Stimulated activated naive CD4-positive, alpha-beta T cell (primary cell): ENCODE results near the gene SEZ6L2.
A peak's percentile ranks its signal among the peaks of the same experiment; 100 is the strongest.
"Not testable (repeated sequence)": the region's sequence is repeated elsewhere in the genome, so short reads cannot be mapped to it uniquely, and the experiment has no call there.

ENCODE experiments used
- DNase-seq, 6 experiments: peaks; one replicate each; lab custom pipeline; 2025; lab: John Stamatoyannopoulos, UW

Gene SEZ6L2

DNA sequence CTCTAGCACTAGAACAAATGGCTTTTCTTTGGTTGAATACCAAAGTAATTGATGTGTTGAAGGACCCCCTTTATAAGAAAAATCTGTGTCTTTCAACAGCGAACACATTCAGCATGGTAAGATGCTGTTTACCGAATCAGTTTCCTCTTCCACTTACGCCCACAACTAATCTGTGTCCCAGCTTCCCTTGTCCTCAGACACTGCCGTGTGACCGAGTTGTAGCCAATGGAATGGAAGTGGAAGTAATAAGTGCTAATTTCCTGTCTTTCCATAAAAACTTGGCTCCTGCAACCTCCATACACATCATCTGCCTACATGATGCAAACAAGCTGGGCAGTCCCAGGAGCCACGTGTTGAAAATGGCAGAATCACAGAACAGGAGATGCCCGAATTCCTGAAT, 46.7 kb downstream of the SEZ6L2 start:
- no peak for DNase-seq

DNA sequence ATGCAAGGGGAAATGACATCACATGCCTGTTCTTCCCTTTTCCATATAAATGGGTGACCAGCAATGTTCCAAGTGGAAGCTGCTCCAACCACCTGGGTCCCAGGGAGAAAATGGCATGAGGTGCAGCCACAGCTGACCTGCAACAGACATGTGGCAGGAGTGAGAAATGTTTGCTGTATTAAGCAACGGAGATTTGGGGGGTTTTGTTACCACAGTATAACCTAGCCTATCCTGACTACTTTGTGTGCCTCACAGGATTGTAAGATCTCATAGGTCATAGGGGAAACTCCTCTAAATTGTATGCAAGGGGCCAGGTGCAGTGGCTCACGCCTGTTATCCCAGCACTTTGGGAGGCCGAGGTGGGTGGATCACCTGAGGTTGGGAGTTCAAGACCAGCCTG, 48.4 kb downstream of the SEZ6L2 start:
- DNase-seq: no peak

DNA sequence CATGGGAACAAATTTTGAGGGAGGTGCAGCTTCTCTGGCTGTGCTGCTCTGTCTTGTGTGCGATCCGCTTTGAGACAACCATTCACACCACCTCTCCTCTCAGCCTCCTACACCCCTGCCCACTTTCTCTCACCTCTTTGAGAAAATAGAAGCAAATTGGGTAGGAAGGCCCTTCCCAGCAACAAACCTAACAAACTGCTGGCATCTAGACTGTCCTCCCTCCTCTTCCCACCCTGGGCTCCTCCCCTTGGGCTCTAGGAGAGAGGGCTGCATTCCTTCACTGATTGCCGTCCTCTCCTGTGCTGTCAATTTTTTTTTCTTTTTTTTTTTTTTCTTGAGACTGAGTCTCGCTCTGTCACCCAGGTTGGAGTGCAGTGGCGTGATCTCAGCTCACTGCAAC, 49.8 kb downstream of the SEZ6L2 start:
- DNase-seq: no peak

DNA sequence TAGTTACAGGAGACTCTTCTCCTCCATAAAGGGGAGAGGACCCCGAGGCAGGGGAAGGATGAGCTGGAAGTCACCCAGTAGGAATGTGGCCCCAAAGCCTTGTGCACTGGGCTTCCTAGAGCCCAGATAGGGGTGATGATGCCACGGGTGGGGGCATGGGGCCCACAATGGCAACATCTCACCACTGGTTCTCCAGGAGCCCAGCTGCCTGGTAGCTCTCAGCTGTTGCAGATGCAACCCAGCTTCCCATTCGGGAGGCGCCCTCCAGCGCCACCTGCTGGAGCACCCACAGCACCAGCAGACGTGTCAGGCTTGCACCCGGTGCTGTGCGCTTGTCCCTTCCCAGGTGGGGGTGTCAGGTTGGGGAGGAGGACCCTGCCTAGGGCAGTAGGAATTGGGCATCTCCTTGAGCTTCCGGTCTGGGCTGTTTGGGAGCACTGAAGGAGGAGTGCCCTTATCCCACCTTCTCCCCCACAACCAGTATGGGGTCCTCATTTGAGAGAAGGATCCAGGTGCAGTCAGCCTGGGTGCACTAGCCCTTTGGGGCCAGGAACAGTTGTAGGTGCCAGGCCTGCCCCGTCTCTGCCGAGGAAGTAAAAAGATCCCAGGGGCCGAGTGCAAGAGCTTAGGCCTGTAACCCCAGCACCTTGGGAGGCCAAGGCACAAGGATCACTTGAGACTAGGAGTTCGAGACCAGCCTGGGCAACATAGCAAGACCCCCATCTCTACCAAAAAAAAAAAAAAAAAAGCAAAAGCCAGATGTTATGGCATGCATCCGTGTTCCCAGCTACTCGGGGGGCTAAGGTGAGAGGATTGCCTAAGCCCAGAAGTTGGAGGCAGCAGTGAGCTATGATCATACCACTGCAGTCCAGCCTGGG, 50.7 kb downstream of the SEZ6L2 start:
- DNase-seq: peak; percentile 61 to 87 (median 74)

DNA sequence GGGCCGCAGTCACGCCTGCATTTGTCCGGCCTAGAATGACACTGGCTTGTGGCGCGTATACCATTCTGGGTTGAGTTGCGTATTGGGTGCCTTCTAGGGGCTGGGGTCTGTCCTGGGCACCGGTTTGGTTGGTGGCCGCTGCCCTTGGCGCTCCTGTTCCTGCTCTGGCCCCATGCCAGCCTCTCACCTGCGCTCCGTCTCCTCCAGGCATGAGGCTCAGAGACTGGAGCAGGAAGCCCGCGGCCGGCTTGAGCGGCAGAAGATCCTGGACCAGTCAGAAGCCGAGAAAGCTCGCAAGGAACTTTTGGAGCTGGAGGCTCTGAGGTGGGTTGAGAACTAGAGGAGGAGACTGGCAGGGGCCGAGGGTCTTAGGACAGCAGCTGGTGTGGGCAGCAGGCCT, 53.7 kb downstream of the SEZ6L2 start:
- DNase-seq: no peak

DNA sequence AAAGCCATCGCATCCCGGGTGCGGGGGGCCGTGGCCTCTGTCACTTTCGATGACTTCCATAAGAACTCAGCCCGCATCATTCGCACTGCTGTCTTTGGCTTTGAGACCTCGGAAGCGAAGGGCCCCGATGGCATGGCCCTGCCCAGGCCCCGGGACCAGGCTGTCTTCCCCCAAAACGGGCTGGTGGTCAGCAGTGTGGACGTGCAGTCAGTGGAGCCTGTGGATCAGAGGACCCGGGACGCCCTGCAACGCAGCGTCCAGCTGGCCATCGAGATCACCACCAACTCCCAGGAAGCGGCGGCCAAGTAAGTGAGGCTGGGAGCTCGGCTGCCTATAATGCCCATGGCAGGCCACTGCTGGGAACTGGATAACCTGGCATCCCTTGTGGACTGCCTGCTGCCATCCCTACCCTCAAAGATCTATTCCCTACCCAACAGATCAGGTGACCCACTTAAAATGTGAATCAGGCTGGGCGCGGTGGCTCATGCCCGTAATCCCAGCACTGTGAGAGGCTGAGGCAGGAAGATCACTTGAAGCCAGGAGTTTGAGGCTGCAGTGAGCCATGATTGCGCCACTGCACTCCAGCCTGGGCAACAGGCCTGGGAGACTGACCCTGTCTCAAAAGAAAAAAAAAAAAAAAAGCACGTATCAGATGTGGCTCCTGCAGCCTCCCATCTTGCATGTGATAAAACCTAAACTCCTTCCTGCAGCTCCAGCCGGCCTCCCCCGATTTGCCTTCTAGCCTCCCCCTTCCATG, 54.6 kb downstream of the SEZ6L2 start:
- no peak for DNase-seq

DNA sequence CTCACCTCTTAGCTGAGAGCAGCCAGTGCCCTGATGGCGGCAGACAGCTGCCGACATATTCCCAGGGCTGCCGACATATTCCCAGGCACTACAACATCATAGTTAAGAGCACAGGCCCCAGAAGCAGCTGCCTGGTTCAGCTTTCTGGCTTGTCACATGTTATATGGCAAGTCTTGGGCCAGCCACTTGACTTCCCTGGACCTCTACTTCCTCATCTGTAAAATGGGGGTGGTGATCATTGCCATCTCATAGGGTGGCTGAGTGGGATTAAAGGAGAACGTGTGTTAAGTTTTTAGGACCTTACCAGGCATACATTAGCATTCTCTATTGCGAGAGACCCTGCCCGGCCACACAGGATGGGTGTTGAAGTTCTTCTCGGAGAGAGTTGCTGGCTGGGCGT, 55.4 kb downstream of the SEZ6L2 start:
- DNase-seq: no peak

DNA sequence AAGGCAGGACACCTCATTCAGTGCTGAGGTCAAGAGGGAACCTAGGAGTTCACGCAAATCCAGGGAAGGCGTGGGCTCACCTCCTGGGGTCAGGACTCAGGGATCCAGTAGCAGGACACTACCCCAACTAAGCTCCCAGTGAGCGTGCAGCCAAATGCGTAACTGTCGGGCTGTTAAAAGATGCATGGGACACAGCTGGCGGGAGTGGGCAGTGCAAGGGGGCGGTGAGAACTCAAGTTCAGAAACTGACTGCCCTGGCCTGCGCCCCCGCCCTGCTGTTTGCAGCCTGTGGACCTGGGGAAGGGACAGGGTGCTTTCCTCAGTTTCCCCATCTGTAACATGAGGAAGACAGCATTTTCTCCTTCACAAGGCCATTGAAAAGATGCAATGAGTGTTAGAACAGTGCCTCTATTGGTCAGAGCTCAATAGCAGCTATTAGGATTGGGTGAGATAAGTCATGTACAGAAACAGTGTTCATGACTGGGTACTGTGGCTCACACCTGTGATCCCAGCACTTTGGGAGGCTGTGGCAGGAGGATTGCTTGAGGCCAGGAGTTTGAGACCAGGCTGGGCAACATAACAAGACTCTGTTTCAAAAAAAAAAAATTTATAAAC, 56.5 kb downstream of the SEZ6L2 start:
- DNase-seq: no peak

DNA sequence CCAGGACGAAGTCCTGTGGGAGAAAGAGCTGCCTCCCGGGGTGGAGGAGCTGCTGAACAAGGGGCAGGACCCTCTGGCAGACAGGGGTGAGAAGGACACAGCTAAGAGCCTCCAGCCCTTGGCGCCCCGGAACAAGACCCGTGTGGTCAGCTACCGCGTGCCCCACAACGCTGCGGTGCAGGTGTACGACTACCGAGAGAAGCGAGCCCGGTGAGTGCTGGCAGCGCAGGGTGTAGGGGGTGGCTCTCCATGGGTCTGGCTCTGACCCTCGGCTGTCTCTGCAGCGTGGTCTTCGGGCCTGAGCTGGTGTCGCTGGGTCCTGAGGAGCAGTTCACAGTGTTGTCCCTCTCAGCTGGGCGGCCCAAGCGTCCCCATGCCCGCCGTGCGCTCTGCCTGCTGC, 57.7 kb downstream of the SEZ6L2 start:
- no peak for DNase-seq

DNA sequence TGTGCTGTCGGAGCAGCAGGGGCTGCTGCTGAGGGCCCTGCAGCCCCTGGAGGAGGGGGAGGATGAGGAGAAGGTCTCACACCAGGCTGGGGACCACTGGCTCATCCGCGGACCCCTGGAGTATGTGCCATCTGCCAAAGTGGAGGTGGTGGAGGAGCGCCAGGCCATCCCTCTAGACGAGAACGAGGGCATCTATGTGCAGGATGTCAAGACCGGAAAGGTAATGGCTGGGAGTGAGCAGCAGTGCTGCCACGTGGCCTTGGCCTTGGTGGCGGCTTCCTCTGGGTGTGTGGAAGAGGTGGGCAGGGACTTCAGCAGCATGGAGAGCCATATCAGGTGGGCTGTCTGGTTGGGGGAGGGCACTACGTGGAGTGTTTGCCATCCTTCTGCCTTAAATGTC, 59.1 kb downstream of the SEZ6L2 start:
- DNase-seq: no peak

DNA sequence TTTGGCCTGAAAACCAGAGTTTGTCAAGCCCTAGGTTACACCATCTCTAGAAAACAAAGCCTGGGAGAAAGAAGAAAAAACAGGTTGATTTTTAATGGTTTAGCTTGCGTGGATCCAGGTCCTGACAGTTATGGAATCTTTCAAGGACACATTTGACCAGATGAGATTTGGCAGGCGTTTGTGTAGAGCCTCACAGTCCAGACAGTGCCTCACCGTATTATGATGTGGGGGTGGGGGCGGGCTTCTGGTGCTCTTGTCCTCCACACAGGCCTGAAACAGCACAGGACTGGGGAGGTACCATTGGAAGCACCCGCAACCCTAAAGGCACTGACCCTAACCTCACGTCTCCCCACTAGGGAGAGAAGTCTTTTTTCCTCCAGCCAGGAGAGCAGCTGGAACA, 59.5 kb downstream of the SEZ6L2 start:
- DNase-seq: no peak

DNA sequence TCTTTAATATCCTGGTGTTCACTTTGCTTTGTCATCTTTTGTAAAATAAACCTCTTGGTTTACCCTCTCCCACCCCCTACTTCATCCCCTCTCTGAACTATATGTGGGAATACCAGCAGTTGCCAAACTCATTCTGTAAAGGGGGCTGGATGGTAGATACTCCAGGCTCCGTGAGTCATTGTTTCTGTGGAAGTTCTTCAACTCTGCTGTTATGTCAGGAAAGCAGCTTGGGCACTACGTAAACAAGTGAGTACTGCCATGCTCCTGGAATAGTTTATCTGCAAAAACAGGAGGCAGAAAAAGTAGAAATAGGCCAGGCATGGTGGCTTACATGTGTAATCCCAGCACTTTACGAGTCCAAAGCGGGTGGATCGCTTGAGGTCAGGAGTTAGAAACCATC, 61.5 kb downstream of the SEZ6L2 start:
- DNase-seq: no peak

DNA sequence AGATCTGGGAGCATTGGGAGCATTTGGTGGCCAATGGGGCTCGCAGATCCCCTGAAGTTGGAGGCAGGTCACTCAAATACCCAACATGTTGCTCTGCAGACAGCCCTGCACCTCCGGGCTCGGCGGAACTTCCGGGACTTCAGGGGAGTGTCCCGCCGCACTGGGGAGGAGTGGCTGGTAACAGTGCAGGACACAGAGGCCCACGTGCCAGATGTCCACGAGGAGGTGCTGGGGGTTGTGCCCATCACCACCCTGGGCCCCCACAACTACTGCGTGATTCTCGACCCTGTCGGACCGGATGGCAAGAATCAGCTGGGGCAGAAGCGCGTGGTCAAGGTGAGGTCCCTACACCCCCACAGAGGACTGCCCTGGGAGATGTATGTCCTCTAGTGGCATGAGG, 62.7 kb downstream of the SEZ6L2 start:
- DNase-seq: no peak

DNA sequence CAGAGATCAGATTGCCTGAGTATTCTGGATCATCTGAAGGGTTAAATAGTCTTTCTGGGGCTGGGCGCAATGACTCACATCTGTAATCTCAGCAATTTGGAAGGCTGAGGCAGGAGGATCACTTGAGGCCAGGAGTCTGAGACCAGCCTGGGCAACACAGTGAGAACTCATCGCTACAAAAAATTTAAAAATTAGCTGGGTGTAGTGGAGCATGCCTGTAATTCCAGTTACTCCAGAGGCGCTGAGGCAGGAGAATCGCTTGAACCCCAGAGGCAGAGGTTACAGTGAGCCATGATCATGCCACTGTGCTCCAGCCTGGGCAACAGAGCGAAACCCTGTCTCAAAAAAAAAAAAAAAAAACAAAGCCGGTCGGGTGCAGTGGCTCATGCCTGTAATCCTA, 63.4 kb downstream of the SEZ6L2 start:
- DNase-seq: no peak

DNA sequence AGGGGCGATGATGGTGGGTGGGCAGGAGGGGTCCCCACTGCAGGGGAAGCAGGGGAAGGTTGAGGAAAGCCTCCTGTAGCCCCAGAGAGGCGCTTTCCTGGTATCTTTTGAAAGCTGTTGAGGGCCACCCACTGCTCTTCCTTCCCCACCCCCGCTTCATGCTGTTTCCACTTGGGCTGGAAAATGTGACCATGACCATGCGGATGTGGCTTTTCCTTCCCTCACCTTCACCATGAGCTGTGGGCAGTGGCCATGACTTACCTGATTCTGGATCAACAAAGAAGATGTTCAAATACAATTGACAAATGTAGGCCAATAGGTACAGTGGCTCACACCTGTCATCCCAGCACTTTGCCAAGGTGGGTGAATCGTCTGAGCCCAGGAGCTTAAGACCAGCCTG, 65.3 kb downstream of the SEZ6L2 start:
- DNase-seq: no peak

DNA sequence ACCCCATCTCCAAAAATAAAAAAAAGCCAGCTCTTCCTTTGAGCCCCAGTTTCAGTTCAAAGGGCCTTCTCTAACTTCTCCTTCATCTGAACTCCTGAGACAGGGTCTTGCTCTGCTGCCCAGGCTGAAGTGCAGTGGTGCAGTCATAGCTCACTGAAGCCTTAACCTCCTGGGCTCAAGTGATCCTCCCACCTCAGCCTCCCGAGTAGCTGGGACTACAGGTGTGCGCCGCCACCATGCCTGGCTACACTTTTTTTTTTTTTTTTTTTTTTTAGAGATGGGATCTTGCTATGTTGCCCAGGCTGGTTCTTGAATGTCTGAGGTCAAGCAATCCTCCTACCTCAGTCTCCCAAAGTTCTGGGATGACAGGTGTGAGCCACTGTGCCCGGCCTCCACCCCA, 66.1 kb downstream of the SEZ6L2 start:
- DNase-seq: not testable (repeated sequence)

DNA sequence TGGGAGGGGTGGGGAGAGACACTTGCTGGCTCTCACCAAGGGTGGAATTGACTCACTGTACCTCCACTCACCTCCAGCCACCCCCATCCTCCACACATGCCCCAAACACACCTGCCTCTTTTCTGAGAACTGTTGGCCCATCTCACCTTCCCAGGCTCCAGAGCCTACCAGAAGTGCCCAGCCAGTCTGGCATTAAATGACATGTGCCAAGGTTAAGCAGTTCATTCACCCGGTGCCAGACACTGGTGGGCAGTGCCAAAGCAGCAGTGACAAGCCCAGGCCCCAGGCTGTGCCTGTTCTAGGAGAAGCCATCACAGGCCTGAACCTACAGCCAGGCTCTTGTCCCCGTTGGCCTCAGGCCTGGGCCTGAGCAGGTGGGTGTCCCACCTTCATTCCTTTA, 67.9 kb downstream of the SEZ6L2 start:
- no peak for DNase-seq

DNA sequence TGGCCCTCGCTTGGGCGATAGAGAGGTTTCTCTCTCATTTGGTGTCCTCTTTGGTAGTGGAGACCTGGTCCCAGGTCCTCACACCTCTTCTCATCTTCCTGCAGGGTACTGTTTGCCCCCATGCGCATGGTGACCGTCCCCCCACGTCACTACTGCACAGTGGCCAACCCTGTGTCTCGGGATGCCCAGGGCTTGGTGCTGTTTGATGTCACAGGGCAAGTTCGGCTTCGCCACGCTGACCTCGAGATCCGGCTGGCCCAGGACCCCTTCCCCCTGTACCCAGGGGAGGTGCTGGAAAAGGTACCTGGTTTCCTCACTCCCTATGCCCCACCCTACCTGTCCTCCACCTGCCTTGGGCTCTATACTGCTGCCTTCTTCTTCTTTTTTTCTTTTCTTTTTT, 68.6 kb downstream of the SEZ6L2 start:
- DNase-seq: no peak

DNA sequence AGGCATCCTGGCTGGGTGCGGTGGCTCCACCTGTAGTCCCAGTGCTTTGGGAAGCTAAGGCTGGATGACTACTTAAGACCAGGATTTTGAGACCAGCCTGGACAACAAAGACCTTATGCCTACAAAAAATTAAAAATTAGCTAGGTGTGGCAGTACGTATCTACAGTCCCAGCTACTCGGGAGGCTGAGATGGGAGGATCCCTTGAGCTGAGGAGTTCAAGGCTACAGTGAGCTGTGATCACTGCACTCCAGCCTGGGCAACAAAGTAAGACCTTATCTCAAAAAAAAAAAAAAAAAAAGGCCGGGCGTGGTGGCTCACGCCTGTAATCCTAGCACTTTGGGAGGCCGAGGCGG, 73.0 kb downstream of the SEZ6L2 start:
- DNase-seq: no peak

DNA sequence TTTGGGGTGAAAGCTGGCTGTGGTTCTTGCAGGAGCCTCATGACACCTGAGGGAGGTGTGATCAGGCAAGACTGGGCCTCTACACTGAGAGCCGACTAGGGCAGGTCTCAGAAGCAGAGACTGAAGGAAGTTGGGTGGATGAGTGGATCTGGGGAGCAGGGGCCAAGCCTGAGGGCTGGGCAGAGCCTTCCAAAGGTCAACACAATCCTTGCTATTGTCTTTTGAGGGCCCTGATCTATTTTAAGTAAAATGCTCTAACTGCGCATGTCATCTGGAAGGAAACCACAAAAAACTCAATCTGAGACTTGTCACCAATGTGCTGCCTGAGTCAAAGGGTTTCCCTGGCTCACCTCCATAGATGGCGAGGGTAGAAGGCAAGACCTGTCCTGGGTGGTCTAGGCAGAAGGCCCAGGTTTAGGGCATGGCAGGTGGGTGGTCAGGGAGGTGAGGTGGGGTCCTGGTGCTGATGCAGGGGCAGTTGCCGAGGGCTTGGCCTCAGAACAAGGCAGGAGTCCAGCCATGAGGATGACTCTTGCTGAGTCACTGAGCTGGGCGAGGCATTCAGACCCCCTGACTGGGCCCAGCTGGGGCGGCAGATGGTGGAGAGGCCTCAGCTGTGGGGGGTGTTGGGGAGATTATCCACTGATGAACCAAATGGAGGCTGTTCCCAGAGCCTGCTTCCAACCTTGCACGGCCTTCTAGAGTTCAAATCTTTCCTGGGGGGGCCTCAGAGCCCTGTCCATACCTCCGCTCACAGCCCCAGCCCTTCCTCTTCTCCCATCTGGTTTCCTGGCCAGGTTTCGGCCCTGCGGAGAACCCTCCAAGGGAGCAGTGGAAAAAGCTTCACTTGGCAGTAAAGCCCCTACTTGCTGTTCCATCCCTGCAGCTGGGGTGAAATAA, 74.0 kb downstream of the SEZ6L2 start:
- peak in 4 of 6 experiments; percentile 15 to 57 (median 35) for DNase-seq

DNA sequence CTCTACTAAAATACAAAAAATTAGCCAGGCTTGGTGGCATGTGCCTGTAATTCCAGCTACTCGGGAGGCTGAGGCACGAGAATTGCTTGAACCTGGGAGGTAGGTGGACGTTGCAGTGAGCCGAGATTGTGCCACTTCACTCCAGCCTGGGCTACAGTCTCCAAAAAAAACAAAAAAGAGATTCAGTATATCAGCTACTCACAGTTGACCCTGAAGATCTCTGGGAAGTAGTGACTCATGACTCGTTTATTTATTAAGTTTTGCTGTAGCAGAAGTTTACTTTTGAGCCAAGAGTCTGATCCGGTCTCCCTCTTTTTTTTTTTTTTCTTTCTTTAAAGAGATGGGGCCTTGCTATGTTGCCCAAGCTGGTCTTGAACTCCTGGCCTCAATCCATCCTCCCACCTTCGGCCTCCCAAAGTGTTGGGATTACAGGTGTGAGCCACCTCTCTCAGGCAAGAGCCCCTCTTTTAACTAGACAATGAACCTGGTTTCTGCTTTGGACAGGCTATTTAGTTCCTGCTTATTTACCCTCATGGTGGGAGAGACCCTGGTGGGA, 74.7 kb downstream of the SEZ6L2 start:
- DNase-seq: no peak

DNA sequence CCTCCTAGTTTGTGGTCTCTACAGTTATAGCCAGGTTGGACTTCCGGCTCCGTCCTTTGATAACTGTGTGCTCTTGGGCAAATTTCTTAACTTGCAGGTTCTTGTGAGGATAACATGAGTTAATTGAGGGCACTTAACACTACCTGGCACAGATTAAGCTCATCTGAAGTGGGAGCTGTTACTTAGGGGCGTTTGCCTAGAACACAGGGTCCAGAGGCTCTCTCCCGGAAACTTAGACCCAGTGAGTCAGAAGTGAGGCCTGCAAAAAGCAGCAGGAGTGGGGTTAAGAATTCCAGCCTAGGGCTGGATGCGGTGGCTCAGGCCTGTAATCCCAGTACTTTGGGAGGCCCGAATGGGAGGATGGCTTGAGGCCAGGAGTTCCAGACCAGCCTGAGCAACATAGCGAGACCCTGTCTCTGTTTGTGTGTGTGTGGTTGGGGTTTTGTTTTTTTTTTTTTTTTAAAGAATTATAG, 77.7 kb downstream of the SEZ6L2 start:
- no peak for DNase-seq
